Aorta (tissue), 5 donors: ENCODE data around the gene GCK. TPM values are rescaled to one million over a fixed set of nuclear protein-coding genes. Genes with fewer than 3 reads are reported as not detected.

ENCODE experiments used
- ATAC-seq: fragments of 200-7000 bp; cut with Tn5 transposase; one replicate; pipeline ENCODE4 v1.9.1; 2022; ENCODE audit warnings: moderate library complexity; ENCODE audit not compliant: low FRiP score
- DNase-seq, 2 donors: peaks; one replicate each; pipeline ENCODE4 v3.0.0-alpha.2; 2020
- H3K27ac ChIP-seq, 2 donors: one replicate each; pipeline ENCODE4 v1.5.1; 2013; ENCODE audit warnings: low read length in 2 of 2, mild to moderate bottlenecking in 2 of 2, moderate library complexity in 2 of 2, control low read depth in 1 of 2, inconsistent platforms in 1 of 2, low read depth in 1 of 2
- H3K27me3 ChIP-seq, 2 donors: one replicate each; pipeline ENCODE4 v1.6.1; 2013; ENCODE audit warnings: control low read depth in 1 of 2, low read length in 1 of 2, mild to moderate bottlenecking in 1 of 2, moderate library complexity in 1 of 2; ENCODE audit not compliant: insufficient read depth in 2 of 2, control insufficient read depth in 1 of 2
- H3K36me3 ChIP-seq, 2 donors: one replicate each; pipeline ENCODE4 v1.6.1; 2013; ENCODE audit warnings: control low read depth in 1 of 2, low read length in 1 of 2, mild to moderate bottlenecking in 1 of 2; ENCODE audit not compliant: insufficient read depth in 2 of 2, control insufficient read depth in 1 of 2
- H3K4me1 ChIP-seq, 2 donors: one replicate each; pipeline ENCODE4 v1.6.1; 2013; ENCODE audit warnings: low read length in 2 of 2, control low read depth in 1 of 2, mild to moderate bottlenecking in 1 of 2, moderate library complexity in 1 of 2; ENCODE audit not compliant: insufficient read depth in 2 of 2, control insufficient read depth in 1 of 2
- H3K4me3 ChIP-seq, 2 donors: one replicate each; pipeline ENCODE4 v1.5.1; 2013; ENCODE audit warnings: low read length in 2 of 2, control low read depth in 1 of 2, mild to moderate bottlenecking in 1 of 2
- H3K9me3 ChIP-seq: one replicate; pipeline ENCODE4 v1.6.1; 2013; ENCODE audit warnings: mild to moderate bottlenecking, low read length; ENCODE audit not compliant: control insufficient read depth
- WGBS, 2 donors: extraction: QIAGEN DNeasy Blood & Tissue Kit; methylation state at CpG; one replicate each; pipeline ENCODE4 v1.1.7; 2013; 5-methylcytosine and 5-hydroxymethylcytosine counted together
- intact Hi-C, 2 donors: fragments of 100-400 bp; cut with DNase I; formaldehyde crosslinking; loops; one replicate each; pipeline versions ENCODE4 v1.14.2 to v1.15.0; 2022
- polyA plus RNA-seq, 2 donors: library from polyadenylated mRNA; stranded (reverse); fragments of 200-250 nt; gene quantifications; one replicate each; pipeline ENCODE4 v1.2.3, GENCODE V29; 2013
- total RNA-seq, 2 donors: library from RNA; stranded (reverse); fragmentation: NEBNext Ultra II Directional; extraction: Animal tissue kit (Norgen Biotek cat#: 25700); gene quantifications; one replicate each; pipeline ENCODE4 v1.2.1, GENCODE V29; 2021
- donor health status: healthy with polysubstance abuse.
- donor health status: Bipolar disorder and iron deficiency.
- donor health status: DM: no; HTN: no; CAD: no.
- donor health status: DM: no; HTN: no; CAD: no.
- donor health status: DM: yes; HTN: yes; CAD: no.

Gene GCK
- total and polyA plus RNA-seq, 4 donors, result 1.2 to 6.6 (median 2.0) TPM

- intact Hi-C loops, result no loop called here
- Histone ChIP-seq H3K4me3 (no peak overlapping the region), H3K4me1 (no peaks in the 10 kb centered on the region), H3K36me3 (peaks cover 15 to 17% of the 10 kb centered on the region in 2 donors), H3K27me3 (no peaks in the 10 kb centered on the region), H3K9me3 (no peaks in the 10 kb centered on the region), H3K27ac (no peak overlapping the region)
- ATAC-seq, result no peak
- peak in 1 of 2 donors; percentile 21 for DNase-seq
- 78 to 79% methylated on average over 7 of the region's 7 CpGs for WGBS, 2 donors
These were observed 23.4 kb upstream of the GCK start for GRCh38 chr7:44212581-44213184.

DNA sequence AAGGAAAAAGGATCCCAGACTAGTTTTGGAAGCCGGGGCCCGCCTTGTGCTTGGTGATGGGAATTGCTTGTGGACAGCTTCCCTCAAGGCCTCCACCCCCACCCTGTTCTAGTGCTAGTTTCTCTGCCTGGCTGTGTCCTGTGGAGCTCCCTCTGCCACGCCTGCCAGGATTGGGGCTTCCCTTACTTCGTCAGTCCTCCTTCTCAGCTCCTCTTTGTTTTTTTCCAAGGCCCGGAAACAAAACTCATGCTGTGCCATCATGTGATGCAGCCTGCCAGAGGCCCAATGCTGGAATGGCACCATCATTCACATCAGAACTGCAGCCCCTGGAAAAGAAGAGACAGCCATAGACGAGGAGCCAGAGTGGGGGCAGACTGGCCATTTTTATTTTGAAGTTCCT is 22.8 kb upstream of the GCK start:
- H3K4me3 ChIP-seq, result no peak overlapping the region
- DNase-seq (peak in 1 of 2 donors; percentile 12), ATAC-seq (no peak)
- no peaks in the 10 kb centered on the region for H3K9me3 ChIP-seq
- intact Hi-C loops, result no loop called here
- H3K4me1 ChIP-seq, result no peaks in the 10 kb centered on the region
- H3K27me3 ChIP-seq, result no peaks in the 10 kb centered on the region
- H3K27ac ChIP-seq, result no peak overlapping the region
- peaks cover 15 to 21% of the 10 kb centered on the region in 2 donors for H3K36me3 ChIP-seq
- 84 to 85% methylated on average over 6 of the region's 6 CpGs for WGBS, 2 donors

- WGBS, 2 donors, result 88 to 91% methylated on average over 10 of the region's 10 CpGs
- H3K4me1 ChIP-seq, result no peaks in the 10 kb centered on the region
- H3K4me3 ChIP-seq, result no peak overlapping the region
- no peak overlapping the region for H3K27ac ChIP-seq
- H3K27me3 ChIP-seq, result no peaks in the 10 kb centered on the region
- intact Hi-C loops, result no loop called here
- no peaks in the 10 kb centered on the region for H3K9me3 ChIP-seq
- DNase-seq (peak in 1 of 2 donors; percentile 9), ATAC-seq (no peak)
- peaks cover 15 to 21% of the 10 kb centered on the region in 2 donors for H3K36me3 ChIP-seq
These were observed 22.0 kb upstream of the GCK start for GRCh38 chr7:44211126-44211675.

GRCh38 chr7:44210107-44210506 is 20.9 kb upstream of the GCK start:
- no peaks in the 10 kb centered on the region for H3K9me3 ChIP-seq
- H3K4me1 ChIP-seq, result no peaks in the 10 kb centered on the region
- intact Hi-C loops, result no loop called here
- DNase-seq (peak in 1 of 2 donors; percentile 13), ATAC-seq (no peak)
- 85% methylated on average over 5 of the region's 5 CpGs for WGBS, 2 donors
- H3K27ac ChIP-seq, result no peak overlapping the region
- H3K36me3 ChIP-seq, result peaks cover 15 to 23% of the 10 kb centered on the region in 2 donors
- H3K27me3 ChIP-seq, result no peaks in the 10 kb centered on the region
- H3K4me3 ChIP-seq, result no peak overlapping the region

DNA sequence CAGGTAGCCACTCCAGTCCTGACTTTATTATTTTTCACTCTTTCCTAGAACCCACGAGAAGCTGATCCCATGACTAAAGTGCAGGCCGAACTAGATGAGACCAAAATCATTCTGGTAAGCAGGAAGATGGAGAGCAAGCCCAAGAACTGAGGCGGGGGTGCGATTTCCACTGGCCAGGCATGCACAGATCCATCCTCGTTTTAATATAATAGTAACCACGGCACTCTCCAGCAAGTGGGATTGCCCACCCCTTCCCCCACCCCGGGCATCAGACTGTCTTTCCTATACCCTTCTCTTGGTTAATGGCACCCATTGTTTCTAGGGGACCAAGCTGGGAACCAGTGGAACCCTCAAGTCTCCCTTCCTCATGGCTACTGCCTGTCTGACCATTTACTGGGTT is 18.8 kb upstream of the GCK start:
- ATAC-seq (no peak), DNase-seq (no peak)
- Histone ChIP-seq H3K4me3 (no peak overlapping the region), H3K27me3 (no peaks in the 10 kb centered on the region), H3K36me3 (peaks cover 15 to 25% of the 10 kb centered on the region in 2 donors), H3K4me1 (no peaks in the 10 kb centered on the region), H3K27ac (no peak overlapping the region), H3K9me3 (no peaks in the 10 kb centered on the region)
- 87 to 93% methylated on average over 7 of the region's 7 CpGs for WGBS, 2 donors
- intact Hi-C loops, result no loop called here

DNA sequence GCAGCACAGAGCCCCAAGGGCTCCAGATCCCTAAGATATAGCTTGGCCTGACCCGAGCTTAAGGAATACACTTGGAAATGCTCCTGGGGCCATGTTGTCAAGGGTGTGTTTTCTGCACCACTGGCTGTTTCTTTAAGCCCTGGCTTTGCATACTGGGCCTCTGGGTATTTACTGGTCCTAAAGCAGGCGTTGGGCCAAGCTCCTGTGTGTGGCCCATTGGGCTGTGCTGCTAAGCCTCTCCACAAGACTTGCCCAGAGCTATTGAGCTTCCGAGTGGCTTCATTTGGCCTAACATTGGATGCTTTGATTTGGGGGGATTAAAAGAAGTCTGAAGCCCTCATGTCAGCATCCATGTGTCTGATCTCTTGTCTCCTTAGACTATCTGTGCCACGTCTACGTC is 16.8 kb upstream of the GCK start:
- intact Hi-C loops, result no loop called here
- H3K4me1 ChIP-seq, result peaks cover 0 to 3% of the 10 kb centered on the region in 2 donors
- no peaks in the 10 kb centered on the region for H3K27me3 ChIP-seq
- H3K27ac ChIP-seq, result no peak overlapping the region
- DNase-seq (no peak), ATAC-seq (no peak)
- no peaks in the 10 kb centered on the region for H3K9me3 ChIP-seq
- H3K36me3 ChIP-seq, result peaks cover 11 to 19% of the 10 kb centered on the region in 2 donors
- no peak overlapping the region for H3K4me3 ChIP-seq
- WGBS, 2 donors, result 91 to 94% methylated on average over 5 of the region's 5 CpGs

GRCh38 chr7:44201813-44202212 is 12.6 kb upstream of the GCK start:
- Histone ChIP-seq H3K36me3 (peaks cover 0 to 4% of the 10 kb centered on the region in 2 donors), H3K4me3 (peak overlapping the region; percentile 85 to 99), H3K4me1 (peaks cover 0 to 3% of the 10 kb centered on the region in 2 donors), H3K9me3 (no peaks in the 10 kb centered on the region), H3K27ac (no peak overlapping the region), H3K27me3 (no peaks in the 10 kb centered on the region)
- 18 to 20% methylated on average over 8 of the region's 8 CpGs for WGBS, 2 donors
- DNase-seq (no peak), ATAC-seq (no peak)
- intact Hi-C loops, result no loop called here

GRCh38 chr7:44200699-44201461 is 11.6 kb upstream of the GCK start, which contains the start of gene YKT6:
Gene YKT6, plus strand, starts transcription at chr7:44200978. Its CDS starts 158 bp downstream, at chr7:44201136.
- Histone ChIP-seq H3K4me3 (peak within 1 kb of the TSS; percentile 85 to 99), H3K36me3 (peaks cover 0 to 2% of the 10 kb centered on the region in 2 donors), H3K27ac (peak within 1 kb of the TSS in 1 of 2 donors; percentile 79), H3K4me1 (peaks cover 0 to 3% of the 10 kb centered on the region in 2 donors), H3K9me3 (no peaks in the 10 kb centered on the region), H3K27me3 (no peaks in the 10 kb centered on the region)
- ATAC-seq, result peak; percentile 95
- 0 to 1% methylated on average over 49 to 58 of the region's 58 CpGs for WGBS, 2 donors
- peak; percentile 96 to 97 for DNase-seq
- intact Hi-C loops, result no loop called here
